Breast epithelium (tissue), 4 donors: ENCODE measurements around the gene TTYH3. TPM values are rescaled to one million over a fixed set of nuclear protein-coding genes. Genes with fewer than 3 reads are reported as not detected.

Experiments
- DNase-seq, 2 donors: peaks; one replicate each; pipeline ENCODE4 v3.0.0-alpha.2; 2019; ENCODE audit warnings: low spot score in 2 of 2
- H3K27ac ChIP-seq, 2 donors: fragments of 200-600 bp; sonication (generic) in 1 of 2; one replicate each; pipeline ENCODE4 v1.5.1; 2016 to 2019; ENCODE audit warnings: mild to moderate bottlenecking in 1 of 2
- H3K27me3 ChIP-seq, 2 donors: fragments of 200-600 bp; sonication (generic) in 1 of 2; one replicate each; pipeline versions ENCODE4 v1.5.1 to v1.6.0; 2017 to 2019; ENCODE audit warnings: control low read depth in 1 of 2, mild to moderate bottlenecking in 1 of 2
- H3K36me3 ChIP-seq: fragments of 200-600 bp; one replicate; pipeline ENCODE4 v1.5.1; 2019
- H3K4me1 ChIP-seq, 2 donors: fragments of 200-600 bp; sonication (generic); one replicate each; pipeline ENCODE4 v1.5.1; 2016 to 2019; ENCODE audit warnings: control low read depth in 1 of 2
- H3K4me3 ChIP-seq, 3 donors: fragments of 200-600 bp; sonication (generic); 1 replicate in 2 of 3; 2 replicates in 1 of 3; pipeline ENCODE4 v1.5.1; 2016 to 2019; ENCODE audit warnings: mild to moderate bottlenecking in 3 of 3, moderate library complexity in 2 of 3
- H3K9me3 ChIP-seq, 2 donors: fragments of 200-600 bp; sonication (generic) in 1 of 2; one replicate each; pipeline ENCODE4 v1.5.1; 2016 to 2019; ENCODE audit warnings: control low read depth in 1 of 2
- POLR2A ChIP-seq: fragments of 450-650 bp; IDR thresholded peaks from one replicate; pipeline ENCODE4 v1.6.1; 2016; ENCODE audit warnings: antibody characterized with exemption, mild to moderate bottlenecking, moderate library complexity
- POLR2AphosphoS5 ChIP-seq, 3 donors: sonication (generic); formaldehyde crosslinking; IDR thresholded peaks; one replicate each; pipeline ENCODE4 v1.6.1; 2017; ENCODE audit warnings: antibody characterized with exemption in 3 of 3
- intact Hi-C: fragments of 100-400 bp; cut with DNase I; formaldehyde crosslinking; loops from one replicate; pipeline ENCODE4 v1.15.1; 2023; ENCODE audit warnings: low total_unique reads
- total RNA-seq, 3 donors: library from RNA; depleted of rRNA; stranded (reverse); fragments of >200 nt; gene quantifications; one replicate each; pipeline ENCODE4 v1.1.0, GENCODE V29; 2016
- TF ChIP-seq, protein P1 (sequence below), 3 donors: fragments of 450-650 bp; IDR thresholded peaks; one replicate each; pipeline ENCODE4 v1.5.1; 2016 to 2017; ENCODE audit warnings: antibody characterized with exemption in 3 of 3, mild to moderate bottlenecking in 3 of 3, moderate library complexity in 3 of 3

The TTYH3 gene, protein sequence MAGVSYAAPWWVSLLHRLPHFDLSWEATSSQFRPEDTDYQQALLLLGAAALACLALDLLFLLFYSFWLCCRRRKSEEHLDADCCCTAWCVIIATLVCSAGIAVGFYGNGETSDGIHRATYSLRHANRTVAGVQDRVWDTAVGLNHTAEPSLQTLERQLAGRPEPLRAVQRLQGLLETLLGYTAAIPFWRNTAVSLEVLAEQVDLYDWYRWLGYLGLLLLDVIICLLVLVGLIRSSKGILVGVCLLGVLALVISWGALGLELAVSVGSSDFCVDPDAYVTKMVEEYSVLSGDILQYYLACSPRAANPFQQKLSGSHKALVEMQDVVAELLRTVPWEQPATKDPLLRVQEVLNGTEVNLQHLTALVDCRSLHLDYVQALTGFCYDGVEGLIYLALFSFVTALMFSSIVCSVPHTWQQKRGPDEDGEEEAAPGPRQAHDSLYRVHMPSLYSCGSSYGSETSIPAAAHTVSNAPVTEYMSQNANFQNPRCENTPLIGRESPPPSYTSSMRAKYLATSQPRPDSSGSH
- total RNA-seq, result 10 to 100 TPM; 11.6 to 17.9 (median 17.4) TPM

DNA sequence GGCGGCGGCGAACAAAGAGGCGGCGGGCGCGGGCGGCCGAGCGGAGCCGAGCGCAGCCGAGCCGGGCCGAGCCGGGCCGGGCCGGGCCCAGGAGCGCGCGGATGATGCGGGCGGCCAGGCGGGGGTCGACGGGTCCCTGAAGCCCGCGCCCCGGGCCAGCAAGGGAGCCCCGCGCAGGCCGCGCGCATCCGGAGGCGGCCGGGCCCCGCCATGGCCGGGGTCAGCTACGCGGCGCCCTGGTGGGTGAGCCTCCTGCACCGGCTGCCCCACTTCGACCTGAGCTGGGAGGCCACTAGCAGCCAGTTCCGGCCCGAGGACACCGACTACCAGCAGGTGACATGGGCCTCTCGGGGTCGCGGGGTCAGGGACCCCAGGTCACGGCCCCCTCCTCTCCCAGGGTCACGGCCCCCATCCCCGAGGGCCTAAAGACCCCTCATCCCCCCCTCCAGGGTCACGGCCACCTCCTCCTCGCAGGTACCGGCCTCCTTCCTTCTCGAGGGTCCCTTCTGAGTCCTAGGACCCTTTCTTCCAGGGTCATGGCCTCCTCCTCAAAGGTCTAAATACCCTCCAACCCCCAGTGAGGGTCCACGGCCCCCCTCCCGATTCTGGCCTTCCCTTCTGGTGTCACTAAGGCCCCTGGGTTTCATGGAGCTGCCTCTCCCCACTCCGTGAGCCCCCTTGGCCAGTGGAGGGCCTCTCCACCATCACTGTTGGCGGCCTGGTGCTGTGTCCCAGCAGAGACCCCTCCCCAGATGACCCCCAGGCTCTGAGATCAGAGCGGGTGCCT lies at the start of gene TTYH3:
TSS of gene TTYH3 (plus strand) at position 41 of the 787 bp plus-strand sequence. CDS start at position 211, 170 bp downstream.
- Histone ChIP-seq H3K9me3 (no peaks in the 10 kb centered on the region), H3K4me1 (peaks cover 10 to 20% of the 10 kb centered on the region in 2 donors), H3K36me3 (no peaks in the 10 kb centered on the region), H3K27me3 (no peaks in the 10 kb centered on the region), H3K4me3 (peak within 1 kb of the TSS; percentile 72 to 95 (median 80)), H3K27ac (peak within 1 kb of the TSS; percentile 89 to 92)
- DNase-seq, result no peak
- intact Hi-C loops, result no loop called here
- TF ChIP-seq POLR2AphosphoS5 (IDR thresholded peaks at IDR 0.05), result no peak
- TF ChIP-seq POLR2A, result no peak
- TF ChIP-seq, protein P1, sequence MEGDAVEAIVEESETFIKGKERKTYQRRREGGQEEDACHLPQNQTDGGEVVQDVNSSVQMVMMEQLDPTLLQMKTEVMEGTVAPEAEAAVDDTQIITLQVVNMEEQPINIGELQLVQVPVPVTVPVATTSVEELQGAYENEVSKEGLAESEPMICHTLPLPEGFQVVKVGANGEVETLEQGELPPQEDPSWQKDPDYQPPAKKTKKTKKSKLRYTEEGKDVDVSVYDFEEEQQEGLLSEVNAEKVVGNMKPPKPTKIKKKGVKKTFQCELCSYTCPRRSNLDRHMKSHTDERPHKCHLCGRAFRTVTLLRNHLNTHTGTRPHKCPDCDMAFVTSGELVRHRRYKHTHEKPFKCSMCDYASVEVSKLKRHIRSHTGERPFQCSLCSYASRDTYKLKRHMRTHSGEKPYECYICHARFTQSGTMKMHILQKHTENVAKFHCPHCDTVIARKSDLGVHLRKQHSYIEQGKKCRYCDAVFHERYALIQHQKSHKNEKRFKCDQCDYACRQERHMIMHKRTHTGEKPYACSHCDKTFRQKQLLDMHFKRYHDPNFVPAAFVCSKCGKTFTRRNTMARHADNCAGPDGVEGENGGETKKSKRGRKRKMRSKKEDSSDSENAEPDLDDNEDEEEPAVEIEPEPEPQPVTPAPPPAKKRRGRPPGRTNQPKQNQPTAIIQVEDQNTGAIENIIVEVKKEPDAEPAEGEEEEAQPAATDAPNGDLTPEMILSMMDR (IDR thresholded peaks at IDR 0.05), result no peak

DNA sequence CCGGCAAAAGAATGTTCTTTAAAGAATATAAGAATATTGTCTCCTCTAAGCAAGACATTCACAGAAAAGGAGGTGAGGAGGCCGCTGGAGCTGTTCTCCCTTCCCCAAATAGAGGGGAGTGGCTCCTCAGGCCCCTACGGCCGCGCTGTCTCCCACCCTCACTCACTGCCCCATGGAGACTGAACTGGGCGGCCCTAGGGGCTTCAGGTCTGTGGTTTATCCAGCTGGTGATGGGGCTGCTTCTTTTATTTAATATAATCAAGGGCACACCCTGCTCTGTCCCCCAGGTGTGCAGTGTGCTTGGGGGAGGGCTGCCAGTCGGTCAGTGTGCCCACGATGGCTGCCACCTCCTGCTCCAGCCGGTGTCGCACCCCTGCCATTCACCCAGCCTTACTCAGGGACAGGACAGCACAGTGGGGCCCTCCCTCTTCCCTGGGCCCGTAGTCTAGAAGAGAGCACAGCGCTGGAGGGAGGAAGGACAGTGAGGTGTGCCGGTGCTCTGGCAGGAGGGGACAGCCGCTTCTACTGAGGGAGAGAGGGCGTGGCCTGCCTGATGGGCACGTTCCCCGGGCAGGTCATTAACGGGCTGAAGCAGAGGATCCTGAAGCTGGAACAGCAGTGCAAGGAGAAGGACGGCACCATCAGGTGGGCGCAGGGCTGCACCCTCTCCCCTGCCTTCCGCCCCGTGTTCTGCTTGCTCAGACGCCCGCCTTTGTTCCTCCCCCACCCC lies 49.6 kb upstream of the TTYH3 start:
- intact Hi-C loops, result no loop called here
- Histone ChIP-seq H3K27me3 (no peaks in the 10 kb centered on the region), H3K36me3 (no peaks in the 10 kb centered on the region), H3K27ac (no peak overlapping the region), H3K4me1 (no peaks in the 10 kb centered on the region), H3K4me3 (no peak overlapping the region), H3K9me3 (no peaks in the 10 kb centered on the region)
- no peak for DNase-seq
- TF ChIP-seq POLR2AphosphoS5 (IDR thresholded peaks at IDR 0.05) (no peak), POLR2A (no peak)
- TF ChIP-seq, protein P1 (IDR thresholded peaks at IDR 0.05), result no peak

DNA sequence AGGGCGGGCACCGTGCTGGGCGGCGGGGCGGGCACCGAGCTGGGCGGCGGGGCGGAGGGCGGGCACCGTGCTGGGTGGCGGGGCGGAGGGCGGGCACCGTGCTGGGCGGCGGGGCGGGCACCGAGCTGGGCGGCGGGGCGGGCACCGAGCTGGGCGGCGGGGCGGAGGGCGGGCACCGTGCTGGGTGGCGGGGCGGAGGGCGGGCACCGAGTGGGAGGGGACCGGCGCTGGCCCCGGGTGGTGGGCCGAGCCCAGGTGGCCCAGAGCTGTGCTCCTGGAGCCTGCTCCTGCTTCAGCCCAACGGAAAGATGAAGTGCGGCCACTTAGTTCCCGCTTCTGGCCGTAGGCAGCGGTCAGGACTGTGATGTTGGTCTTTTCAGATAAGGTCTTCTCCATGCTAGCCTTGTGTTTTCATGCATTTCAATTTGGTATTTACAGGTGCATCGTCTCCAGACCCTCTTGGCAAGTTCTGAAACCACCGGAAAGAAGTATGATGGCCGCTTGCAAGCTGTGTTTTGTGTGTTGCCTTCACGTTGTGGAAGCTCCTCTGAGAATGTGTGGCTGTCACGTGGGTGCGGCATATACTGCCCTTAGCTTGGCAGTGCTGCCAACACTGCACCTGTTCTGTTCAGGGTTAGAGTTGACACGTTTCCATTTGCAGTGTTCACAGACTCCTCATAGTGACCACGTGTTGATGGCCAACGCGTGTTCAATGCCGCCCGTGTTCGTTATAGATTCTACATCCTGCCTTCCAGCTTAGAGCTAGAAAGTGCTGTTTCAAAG lies 47.8 kb upstream of the TTYH3 start:
- TF ChIP-seq, protein P1 (IDR thresholded peaks at IDR 0.05), result no peak
- TF ChIP-seq POLR2AphosphoS5 (IDR thresholded peaks at IDR 0.05) (no peak), POLR2A (no peak)
- intact Hi-C loops, result no loop called here

DNA sequence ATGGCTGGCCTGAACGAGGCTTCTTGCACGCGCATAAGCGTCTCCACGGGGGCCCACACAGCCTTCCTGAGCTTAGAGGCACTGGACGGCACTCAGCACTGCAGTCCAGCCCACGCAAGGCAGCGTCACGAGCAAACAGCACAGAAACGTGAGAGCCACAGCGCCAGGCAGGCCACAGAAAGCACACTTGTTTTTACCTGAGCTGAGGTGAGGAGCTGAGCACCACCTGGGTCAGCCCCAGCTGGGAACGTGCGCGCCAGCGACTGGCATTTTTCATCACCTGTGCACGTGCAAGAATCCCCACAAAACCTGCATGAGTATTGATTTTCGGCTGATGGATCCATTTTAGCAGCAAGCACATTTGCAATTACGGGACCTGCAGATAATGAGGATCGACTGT lies 46.3 kb upstream of the TTYH3 start:
- Histone ChIP-seq H3K9me3 (no peaks in the 10 kb centered on the region), H3K27me3 (no peaks in the 10 kb centered on the region), H3K4me1 (no peaks in the 10 kb centered on the region), H3K4me3 (no peak overlapping the region), H3K27ac (no peak overlapping the region), H3K36me3 (no peaks in the 10 kb centered on the region)
- intact Hi-C loops, result no loop called here
- TF ChIP-seq POLR2A (no peak), POLR2AphosphoS5 (IDR thresholded peaks at IDR 0.05) (no peak)
- TF ChIP-seq, protein P1 (IDR thresholded peaks at IDR 0.05), result no peak
- DNase-seq, result no peak

More for the DNA sequence above, 47.8 kb upstream of the TTYH3 start:
- Histone ChIP-seq H3K27me3 (no peaks in the 10 kb centered on the region), H3K27ac (no peak overlapping the region), H3K36me3 (no peaks in the 10 kb centered on the region), H3K4me3 (no peak overlapping the region), H3K4me1 (no peaks in the 10 kb centered on the region), H3K9me3 (no peaks in the 10 kb centered on the region)
- DNase-seq, result no peak
